GM12878 (cell line): ENCODE data around the gene CARMIL3. TPM values are rescaled to one million over a fixed set of nuclear protein-coding genes. Genes with fewer than 3 reads are reported as not detected.

ENCODE experiments used
- ATF3 ChIP-seq: IDR thresholded peaks from 2 replicates; pipeline ENCODE4 v1.6.1; 2011; ENCODE audit warnings: low read depth, mild to moderate bottlenecking, low read length, moderate library complexity, borderline replicate concordance; ENCODE audit errors: extremely low read depth
- CTCF ChIP-seq, 3 experiments: IDR thresholded peaks in 2 of 3; conservative IDR thresholded peaks in 1 of 3; 2 replicates each; pipeline ENCODE4 v1.5.1; 2011; ENCODE audit warnings: low read depth in 3 of 3, low read length in 3 of 3, mild to moderate bottlenecking in 3 of 3, control low read depth in 2 of 3, moderate library complexity in 2 of 3, inconsistent platforms in 1 of 3, mixed read lengths in 1 of 3; ENCODE audit not compliant: control insufficient read depth in 2 of 3, insufficient read depth in 1 of 3; ENCODE audit errors: extremely low read depth in 1 of 3
- MLLT1 ChIP-seq: fragments of 450-650 bp; IDR thresholded peaks from 2 replicates; pipeline ENCODE4 v1.6.1; 2016; ENCODE audit warnings: mild to moderate bottlenecking
- MXI1 ChIP-seq: fragments of 150-350 bp; IDR thresholded peaks from 2 replicates; pipeline ENCODE4 v1.6.1; 2011; ENCODE audit warnings: low read depth, mild to moderate bottlenecking, inconsistent platforms, low read length, improper control_type of control experiment
- NRF1 ChIP-seq: conservative IDR thresholded peaks from 2 replicates; pipeline ENCODE4 v1.6.1; 2011; ENCODE audit warnings: mild to moderate bottlenecking, low read depth, low read length, improper control_type of control experiment
- PAX5 ChIP-seq: IDR thresholded peaks from 2 replicates; pipeline ENCODE4 v1.6.1; 2011; ENCODE audit warnings: low read depth, low read length, borderline replicate concordance
- POLR2AphosphoS2 ChIP-seq: IDR thresholded peaks from 2 replicates; pipeline ENCODE4 v1.6.1; 2011; ENCODE audit warnings: low read depth, mild to moderate bottlenecking, low read length, improper control_type of control experiment, moderate library complexity
- SIX5 ChIP-seq: IDR thresholded peaks from 2 replicates; pipeline ENCODE4 v1.6.1; 2011; ENCODE audit warnings: mild to moderate bottlenecking, low read depth, low read length, moderate library complexity; ENCODE audit not compliant: severe bottlenecking
- SP1 ChIP-seq: IDR thresholded peaks from one replicate; pipeline ENCODE4 v1.6.1; 2011; ENCODE audit warnings: low read depth, low read length
- TCF12 ChIP-seq: IDR thresholded peaks from 2 replicates; pipeline ENCODE4 v1.6.1; 2011; ENCODE audit warnings: low read depth, mild to moderate bottlenecking, low read length
- WRNIP1 ChIP-seq: IDR thresholded peaks from 2 replicates; pipeline ENCODE4 v1.6.1; 2011; ENCODE audit warnings: low read depth, low read length, improper control_type of control experiment, borderline replicate concordance
- ZNF592 ChIP-seq: fragments of 450-650 bp; IDR thresholded peaks from 2 replicates; pipeline ENCODE4 v1.6.1; 2017; ENCODE audit warnings: mild to moderate bottlenecking, moderate library complexity
- polyA plus RNA-seq, 11 experiments: library from polyadenylated mRNA; depleted of rRNA in 4 of 11; unstranded in 6 of 11; stranded (reverse) in 5 of 11; fragments of >200 nt; fragmentation: Nextera tagmentation in 4 of 11; fragmentation: Illumina TruSeq in 1 of 11; extraction: Ambion mirVana in 4 of 11; extraction: Trizol in 1 of 11; gene quantifications; 1 replicate in 1 of 11; 2 replicates in 10 of 11; pipeline versions ENCODE4 v1.2.1 to v1.2.3, GENCODE V29; 2011 to 2016; ENCODE audit warnings: inconsistent platforms in 2 of 11, missing spikeins in 2 of 11, low read depth in 1 of 11
- total RNA-seq, 4 experiments: library from RNA; depleted of rRNA in 3 of 4; stranded (reverse); fragments of >200 nt in 3 of 4; fragmentation: Illumina TruSeq in 1 of 4; extraction: Trizol in 1 of 4; gene quantifications; 2 replicates each; pipeline versions ENCODE4 v1.2.1 to v1.2.3, GENCODE V29; 2013 to 2021
- TF ChIP-seq, protein P1 (sequence below): fragments of 450-650 bp; IDR thresholded peaks from 2 replicates; pipeline ENCODE4 v1.6.1; 2017; ENCODE audit warnings: mild to moderate bottlenecking, moderate library complexity
- TF ChIP-seq, protein P2 (sequence below): IDR thresholded peaks from 2 replicates; pipeline ENCODE4 v1.6.1; 2012; ENCODE audit warnings: low read length, inconsistent platforms

Gene CARMIL3
- total and polyA plus RNA-seq, 10 of the 15 experiments (the other 5 are each of a cell fraction or from before 2014, with no cell fraction given) = 0.09 to 0.32 (median 0.25) TPM; not detected in 3

DNA sequence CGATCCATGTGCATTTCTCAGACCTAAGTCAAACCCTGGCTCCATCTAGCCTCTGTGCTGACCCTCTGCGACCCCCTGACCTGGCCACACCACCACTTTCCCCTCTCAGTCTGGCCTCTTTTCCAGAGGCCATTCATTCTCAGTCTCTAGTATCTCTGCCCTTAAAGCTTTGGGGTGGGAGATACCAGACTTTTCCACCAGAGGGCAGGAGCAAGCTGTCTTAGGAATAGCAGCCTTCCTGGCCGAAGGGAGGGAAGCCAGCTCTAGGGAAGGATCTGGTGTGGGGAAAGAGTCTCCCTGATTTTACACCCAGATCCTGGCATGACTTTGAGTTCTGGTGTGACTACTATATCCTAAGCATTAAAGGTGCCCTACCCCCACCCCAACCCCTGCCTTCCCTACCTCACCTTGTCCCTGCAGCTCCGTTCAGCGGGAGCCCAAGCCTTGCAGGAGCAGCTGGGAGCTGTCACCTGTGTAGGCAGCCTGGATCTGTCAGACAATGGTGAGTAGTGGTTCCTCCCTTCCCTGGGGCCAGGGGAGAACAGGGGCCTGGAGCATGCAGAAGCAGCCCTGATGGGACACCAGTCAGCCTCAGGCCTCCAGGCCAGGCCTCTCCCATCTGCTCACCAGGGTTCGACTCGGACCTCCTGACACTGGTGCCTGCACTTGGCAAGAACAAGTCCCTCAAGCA, 6.6 kb downstream of the CARMIL3 start (continued):
- TF ChIP-seq, protein P1, sequence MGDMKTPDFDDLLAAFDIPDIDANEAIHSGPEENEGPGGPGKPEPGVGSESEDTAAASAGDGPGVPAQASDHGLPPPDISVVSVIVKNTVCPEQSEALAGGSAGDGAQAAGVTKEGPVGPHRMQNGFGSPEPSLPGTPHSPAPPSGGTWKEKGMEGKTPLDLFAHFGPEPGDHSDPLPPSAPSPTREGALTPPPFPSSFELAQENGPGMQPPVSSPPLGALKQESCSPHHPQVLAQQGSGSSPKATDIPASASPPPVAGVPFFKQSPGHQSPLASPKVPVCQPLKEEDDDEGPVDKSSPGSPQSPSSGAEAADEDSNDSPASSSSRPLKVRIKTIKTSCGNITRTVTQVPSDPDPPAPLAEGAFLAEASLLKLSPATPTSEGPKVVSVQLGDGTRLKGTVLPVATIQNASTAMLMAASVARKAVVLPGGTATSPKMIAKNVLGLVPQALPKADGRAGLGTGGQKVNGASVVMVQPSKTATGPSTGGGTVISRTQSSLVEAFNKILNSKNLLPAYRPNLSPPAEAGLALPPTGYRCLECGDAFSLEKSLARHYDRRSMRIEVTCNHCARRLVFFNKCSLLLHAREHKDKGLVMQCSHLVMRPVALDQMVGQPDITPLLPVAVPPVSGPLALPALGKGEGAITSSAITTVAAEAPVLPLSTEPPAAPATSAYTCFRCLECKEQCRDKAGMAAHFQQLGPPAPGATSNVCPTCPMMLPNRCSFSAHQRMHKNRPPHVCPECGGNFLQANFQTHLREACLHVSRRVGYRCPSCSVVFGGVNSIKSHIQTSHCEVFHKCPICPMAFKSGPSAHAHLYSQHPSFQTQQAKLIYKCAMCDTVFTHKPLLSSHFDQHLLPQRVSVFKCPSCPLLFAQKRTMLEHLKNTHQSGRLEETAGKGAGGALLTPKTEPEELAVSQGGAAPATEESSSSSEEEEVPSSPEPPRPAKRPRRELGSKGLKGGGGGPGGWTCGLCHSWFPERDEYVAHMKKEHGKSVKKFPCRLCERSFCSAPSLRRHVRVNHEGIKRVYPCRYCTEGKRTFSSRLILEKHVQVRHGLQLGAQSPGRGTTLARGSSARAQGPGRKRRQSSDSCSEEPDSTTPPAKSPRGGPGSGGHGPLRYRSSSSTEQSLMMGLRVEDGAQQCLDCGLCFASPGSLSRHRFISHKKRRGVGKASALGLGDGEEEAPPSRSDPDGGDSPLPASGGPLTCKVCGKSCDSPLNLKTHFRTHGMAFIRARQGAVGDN = no peak
- no peak for TF ChIP-seq TCF12
- no peak for TF ChIP-seq ATF3
- TF ChIP-seq POLR2AphosphoS2 = no peak
- TF ChIP-seq PAX5 = no peak
- no peak for TF ChIP-seq MXI1
- no peak for TF ChIP-seq SP1
- TF ChIP-seq WRNIP1 = no peak
- TF ChIP-seq SIX5 = no peak
- no peak for TF ChIP-seq MLLT1
- TF ChIP-seq ZNF592 = 0 out of 2 replicates have a peak, but pooled peaks have one; percentile 35
- TF ChIP-seq, protein P2, sequence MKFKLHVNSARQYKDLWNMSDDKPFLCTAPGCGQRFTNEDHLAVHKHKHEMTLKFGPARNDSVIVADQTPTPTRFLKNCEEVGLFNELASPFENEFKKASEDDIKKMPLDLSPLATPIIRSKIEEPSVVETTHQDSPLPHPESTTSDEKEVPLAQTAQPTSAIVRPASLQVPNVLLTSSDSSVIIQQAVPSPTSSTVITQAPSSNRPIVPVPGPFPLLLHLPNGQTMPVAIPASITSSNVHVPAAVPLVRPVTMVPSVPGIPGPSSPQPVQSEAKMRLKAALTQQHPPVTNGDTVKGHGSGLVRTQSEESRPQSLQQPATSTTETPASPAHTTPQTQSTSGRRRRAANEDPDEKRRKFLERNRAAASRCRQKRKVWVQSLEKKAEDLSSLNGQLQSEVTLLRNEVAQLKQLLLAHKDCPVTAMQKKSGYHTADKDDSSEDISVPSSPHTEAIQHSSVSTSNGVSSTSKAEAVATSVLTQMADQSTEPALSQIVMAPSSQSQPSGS = no peak
- peak; percentile 66 to 85 (median 80) for TF ChIP-seq CTCF (IDR thresholded peaks at IDR 0.05 in 2 of 3, conservative IDR thresholded peaks at IDR 0.05 in 1 of 3; ENCODE audit: control insufficient read depth in 2 of 3, extremely low read depth in 1 of 3, insufficient read depth in 1 of 3, low read depth in 3 of 3, low read length in 3 of 3)
- TF ChIP-seq NRF1 = no peak
